ENCODE results near the gene DCAF8L1.
"Not testable (repeated sequence)": the region's sequence is repeated elsewhere in the genome, so short reads cannot be mapped to it uniquely, and the experiment has no call there.

DCAF8L1 gene

GRCh38 chrX:27981349-27981748, at the start of gene DCAF8L1:
DCAF8L1 (minus strand) TSS chrX:27981449; CDS start chrX:27981334, 115 bp downstream.
- DNase-seq (ENCODE audit: low read depth in 4 of 4, low spot score in 1 of 4), result no peak

GRCh38 chrX:28022371-28022770, 41.1 kb upstream of the DCAF8L1 start:
- DNase-seq (ENCODE audit: low read depth in 4 of 4, low spot score in 1 of 4), result no peak

DNA sequence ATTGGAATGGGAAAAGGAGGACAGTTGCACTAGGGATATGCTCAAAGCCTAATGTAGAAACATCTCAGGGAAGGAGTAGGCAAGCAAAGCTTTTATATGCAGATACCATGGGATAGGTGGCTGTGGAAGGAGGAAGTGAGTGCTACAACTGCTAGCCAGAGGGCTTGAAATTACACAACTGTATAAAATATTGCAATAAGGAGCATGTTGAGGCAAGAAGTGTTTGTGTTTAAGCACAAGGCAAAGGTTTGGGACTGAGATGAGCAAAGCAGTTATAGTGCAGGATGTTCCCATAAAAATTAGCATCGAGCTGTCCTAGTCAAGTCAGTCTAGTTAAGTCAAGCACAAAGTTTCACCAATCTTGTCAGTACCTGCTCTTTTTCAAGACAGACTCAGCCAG, 35.6 kb upstream of the DCAF8L1 start:
- DNase-seq (ENCODE audit: low read depth in 4 of 4, low spot score in 1 of 4), result no peak

DNA sequence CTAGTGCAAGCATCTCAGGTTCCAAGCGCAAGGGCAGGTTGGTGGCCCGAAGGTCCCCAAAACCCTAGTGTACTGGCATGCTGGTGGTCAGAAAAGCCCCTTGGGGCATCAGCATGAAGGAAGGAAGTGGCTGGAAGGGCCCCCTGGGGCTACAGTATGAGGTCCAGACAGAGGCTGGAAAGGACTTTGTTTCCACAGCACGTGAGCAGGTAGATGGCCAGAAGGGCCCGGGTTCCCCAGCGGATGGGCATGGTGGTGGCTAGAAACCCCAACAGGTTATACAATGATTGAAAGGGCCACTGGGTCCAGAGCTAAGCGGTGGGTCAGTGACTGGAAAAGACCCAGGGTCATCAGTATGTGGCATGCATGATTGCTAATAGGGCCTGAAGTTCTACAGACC, 34.7 kb upstream of the DCAF8L1 start:
- DNase-seq (ENCODE audit: low read depth in 4 of 4, low spot score in 1 of 4), result no peak

DNA sequence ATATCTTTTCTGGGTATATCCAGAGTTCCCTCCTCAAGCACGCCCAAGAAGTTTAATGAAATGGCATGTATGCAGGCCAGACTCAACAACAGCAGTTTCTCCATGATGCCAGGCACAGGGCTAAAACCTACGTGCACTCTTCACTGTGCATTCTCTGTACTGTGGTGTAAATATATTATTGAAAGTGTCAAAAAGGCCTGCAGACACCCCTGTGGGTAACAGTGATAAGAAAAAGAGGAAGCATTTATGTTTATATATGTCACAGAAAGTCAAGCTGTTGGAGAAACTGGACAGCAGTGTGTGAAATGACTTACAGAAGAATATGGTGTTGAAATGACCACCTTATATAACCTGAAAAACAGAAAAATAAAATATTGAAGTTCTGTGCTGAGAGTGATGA, 29.6 kb upstream of the DCAF8L1 start:
- no peak for DNase-seq (ENCODE audit: low read depth in 4 of 4, low spot score in 1 of 4)

- no peak for DNase-seq (ENCODE audit: low read depth in 4 of 4, low spot score in 1 of 4)
Observed at GRCh38 chrX:27998666-27999065, 17.4 kb upstream of the DCAF8L1 start.

DNA sequence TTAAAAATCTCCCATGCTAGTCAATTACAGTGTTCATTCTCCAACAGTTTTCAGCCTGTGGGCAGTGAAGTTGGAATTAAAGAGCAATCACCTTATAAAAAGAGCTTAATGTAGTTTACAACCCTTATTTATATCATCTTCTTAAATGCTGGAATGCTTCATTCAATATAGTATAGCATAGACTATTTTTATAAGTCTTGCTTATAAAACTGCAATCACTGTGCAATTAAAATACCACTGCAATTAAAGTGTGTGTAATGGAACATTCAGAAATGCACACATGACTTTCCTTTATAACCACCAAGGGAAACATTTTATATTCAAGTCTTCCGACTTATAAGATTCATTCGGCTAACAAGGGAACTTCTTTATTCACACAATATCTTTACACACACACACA, 16.4 kb upstream of the DCAF8L1 start:
- no peak for DNase-seq (ENCODE audit: low read depth in 4 of 4, low spot score in 1 of 4)

GRCh38 chrX:27996132-27996531, 14.9 kb upstream of the DCAF8L1 start:
- no peak for DNase-seq (ENCODE audit: low read depth in 4 of 4, low spot score in 1 of 4)

DNA sequence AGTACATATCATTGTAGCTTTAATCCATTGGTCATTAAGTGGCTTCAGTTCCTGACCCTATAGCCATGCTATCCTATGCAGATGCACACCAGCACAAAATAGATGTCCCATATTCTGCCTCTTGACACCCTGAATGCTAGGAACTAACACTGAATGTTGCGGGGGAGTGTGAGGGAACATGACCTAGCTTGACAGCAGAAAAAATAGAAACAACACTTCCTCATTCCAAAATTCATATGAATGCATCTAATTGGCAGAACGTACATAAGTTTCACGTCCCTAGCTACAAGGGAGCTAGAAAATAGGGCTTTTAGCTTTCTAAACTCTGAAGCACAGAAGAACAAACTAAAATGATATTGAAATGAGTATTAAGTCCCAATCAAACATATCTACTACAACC, 14.4 kb upstream of the DCAF8L1 start:
- DNase-seq (ENCODE audit: low read depth in 4 of 4, low spot score in 1 of 4), result no peak

GRCh38 chrX:27987862-27988646, 6.8 kb upstream of the DCAF8L1 start:
- DNase-seq (ENCODE audit: low read depth in 4 of 4, low spot score in 1 of 4), result no peak

DNA sequence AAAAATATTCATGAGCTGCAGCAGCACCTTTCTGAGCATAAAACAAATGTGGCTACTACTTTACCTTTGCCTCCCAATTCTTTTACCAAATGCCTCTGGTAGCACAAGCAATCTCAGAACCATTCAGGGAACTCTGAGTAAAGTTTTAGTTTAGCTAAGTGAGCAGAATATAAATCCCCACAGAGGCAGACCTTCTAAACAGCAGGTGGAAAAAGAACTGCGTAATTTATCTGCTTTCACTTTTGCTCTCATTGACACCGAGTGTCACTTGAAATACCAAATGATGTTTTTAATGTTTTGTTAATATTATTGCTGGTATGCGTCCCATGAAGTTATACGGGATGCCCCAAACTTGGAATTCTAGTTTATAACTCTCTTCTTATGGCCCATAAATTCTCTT, 4.3 kb downstream of the DCAF8L1 start:
- not testable (repeated sequence) for DNase-seq (ENCODE audit: low read depth in 4 of 4, low spot score in 1 of 4)

DNA sequence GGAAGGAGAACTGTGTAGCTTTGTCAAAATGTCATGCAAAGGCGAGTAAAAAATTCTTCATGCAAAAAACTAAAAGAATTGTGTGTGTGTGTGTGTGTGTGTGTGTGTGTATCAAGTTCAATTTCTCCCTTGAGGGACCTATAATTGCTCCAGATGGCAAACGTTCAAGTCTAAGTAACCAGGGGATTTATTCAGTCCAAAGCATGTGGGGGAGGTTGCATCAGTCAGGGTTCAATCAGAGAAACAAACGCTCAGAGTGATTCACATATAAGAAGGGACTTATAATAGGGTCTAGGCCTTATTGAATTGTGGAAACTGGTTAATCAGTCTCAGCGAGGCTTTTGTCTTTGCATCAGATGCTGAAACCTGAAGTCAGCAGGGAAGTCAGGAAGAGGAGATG, 5.0 kb downstream of the DCAF8L1 start:
- no peak for DNase-seq (ENCODE audit: low read depth in 4 of 4, low spot score in 1 of 4)

- DNase-seq (ENCODE audit: low read depth in 4 of 4, low spot score in 1 of 4), result no peak
Observed at GRCh38 chrX:27968878-27969277, 12.4 kb downstream of the DCAF8L1 start.

GRCh38 chrX:27968352-27968751, 12.9 kb downstream of the DCAF8L1 start:
- DNase-seq (ENCODE audit: low read depth in 4 of 4, low spot score in 1 of 4), result no peak

GRCh38 chrX:27966955-27967354, 14.3 kb downstream of the DCAF8L1 start:
- DNase-seq (ENCODE audit: low read depth in 4 of 4, low spot score in 1 of 4), result no peak

DNA sequence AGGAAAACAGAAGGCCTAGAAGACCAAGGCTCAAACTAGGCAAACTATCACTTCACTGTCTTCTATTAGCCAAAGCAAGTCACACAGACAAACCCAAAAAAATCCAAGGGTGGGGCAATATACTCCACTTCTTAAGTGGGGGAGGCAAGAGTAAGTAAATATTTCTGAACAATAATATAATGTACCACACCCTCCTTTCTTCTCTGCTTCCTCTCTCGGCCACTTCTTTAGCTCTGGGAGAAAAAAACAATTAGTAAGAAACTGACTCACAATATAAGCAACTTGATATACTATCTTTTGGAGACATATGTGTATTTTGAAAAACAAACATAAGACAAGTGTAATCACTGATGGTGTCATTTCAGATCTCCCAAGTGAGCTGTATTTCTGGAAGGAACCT, 14.8 kb downstream of the DCAF8L1 start:
- no peak for DNase-seq (ENCODE audit: low read depth in 4 of 4, low spot score in 1 of 4)

- not testable (repeated sequence) for DNase-seq (ENCODE audit: low read depth in 4 of 4, low spot score in 1 of 4)
Observed at GRCh38 chrX:27965348-27965747, 15.9 kb downstream of the DCAF8L1 start.

GRCh38 chrX:27964432-27964831, 16.8 kb downstream of the DCAF8L1 start:
- no peak for DNase-seq (ENCODE audit: low read depth in 4 of 4, low spot score in 1 of 4)

GRCh38 chrX:27960410-27960809, 20.8 kb downstream of the DCAF8L1 start:
- DNase-seq (ENCODE audit: low read depth in 4 of 4, low spot score in 1 of 4), result not testable (repeated sequence)

GRCh38 chrX:27953171-27953570, 28.1 kb downstream of the DCAF8L1 start:
- DNase-seq (ENCODE audit: low read depth in 4 of 4, low spot score in 1 of 4), result no peak

DNA sequence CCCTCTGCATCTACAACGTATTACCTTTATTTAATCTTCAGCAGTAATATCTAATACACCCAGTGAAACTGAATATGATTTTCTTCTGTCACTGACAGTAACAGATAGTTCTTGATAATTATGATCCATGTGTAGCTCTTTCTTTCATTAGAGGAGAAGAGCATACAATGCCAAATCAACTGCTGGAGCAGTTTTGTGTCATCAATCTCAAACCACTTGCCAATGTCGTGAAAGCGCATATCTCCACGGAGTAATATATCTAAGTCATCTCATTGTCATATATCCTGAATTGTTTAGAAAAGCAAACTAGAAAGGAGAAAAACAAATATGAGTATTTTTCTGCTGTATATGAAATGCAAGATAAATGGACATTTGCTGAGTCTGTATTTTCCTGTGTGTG, 47.9 kb downstream of the DCAF8L1 start:
- DNase-seq (ENCODE audit: low read depth in 4 of 4, low spot score in 1 of 4), result no peak
